Hematopoietic multipotent progenitor cell treated with erythropoietin and hydrocortisone succinate and interleukin-3 and kit ligand, for 4 days (in vitro differentiated cells): ENCODE measurements around the gene PI4K2A.

Source experiments
- DNase-seq: peaks from one replicate; pipeline ENCODE4 v3.0.0-alpha.2; 2015

PI4K2A gene

DNA sequence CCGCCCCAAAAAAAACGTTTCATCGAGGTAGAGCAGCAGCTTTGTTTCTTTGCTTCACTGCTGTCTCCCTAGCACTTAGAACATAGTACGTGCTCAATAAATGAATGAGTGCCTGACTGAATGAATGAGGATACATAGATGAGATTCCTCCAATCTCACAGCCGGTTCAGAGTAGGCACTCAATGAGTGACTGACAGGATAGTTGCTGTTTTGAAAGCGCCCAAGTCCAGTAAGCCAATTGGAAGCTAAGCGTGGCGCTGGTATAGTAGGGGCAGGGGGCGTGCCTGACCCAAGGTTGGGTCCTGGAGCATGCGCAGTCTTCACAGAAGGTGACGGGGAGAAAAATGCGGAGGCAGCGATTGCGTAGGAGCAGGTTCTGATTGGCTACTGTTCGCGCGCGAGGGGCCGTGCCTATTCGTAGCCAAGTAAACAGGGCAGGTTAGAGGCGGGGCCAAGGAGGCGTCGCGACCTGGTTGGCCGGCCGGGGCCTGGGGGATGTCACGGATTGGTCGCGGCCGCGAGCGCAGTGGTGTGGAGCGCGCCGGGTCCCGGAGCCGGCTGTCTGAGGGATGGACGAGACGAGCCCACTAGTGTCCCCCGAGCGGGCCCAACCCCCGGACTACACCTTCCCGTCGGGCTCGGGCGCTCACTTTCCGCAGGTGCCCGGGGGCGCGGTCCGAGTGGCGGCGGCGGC lies at the start of gene PI4K2A:
TSS of gene PI4K2A (plus strand) at position 498 of the 694 bp plus-strand sequence. CDS start at position 570, 72 bp downstream.
- peak; percentile 100 for DNase-seq

DNA sequence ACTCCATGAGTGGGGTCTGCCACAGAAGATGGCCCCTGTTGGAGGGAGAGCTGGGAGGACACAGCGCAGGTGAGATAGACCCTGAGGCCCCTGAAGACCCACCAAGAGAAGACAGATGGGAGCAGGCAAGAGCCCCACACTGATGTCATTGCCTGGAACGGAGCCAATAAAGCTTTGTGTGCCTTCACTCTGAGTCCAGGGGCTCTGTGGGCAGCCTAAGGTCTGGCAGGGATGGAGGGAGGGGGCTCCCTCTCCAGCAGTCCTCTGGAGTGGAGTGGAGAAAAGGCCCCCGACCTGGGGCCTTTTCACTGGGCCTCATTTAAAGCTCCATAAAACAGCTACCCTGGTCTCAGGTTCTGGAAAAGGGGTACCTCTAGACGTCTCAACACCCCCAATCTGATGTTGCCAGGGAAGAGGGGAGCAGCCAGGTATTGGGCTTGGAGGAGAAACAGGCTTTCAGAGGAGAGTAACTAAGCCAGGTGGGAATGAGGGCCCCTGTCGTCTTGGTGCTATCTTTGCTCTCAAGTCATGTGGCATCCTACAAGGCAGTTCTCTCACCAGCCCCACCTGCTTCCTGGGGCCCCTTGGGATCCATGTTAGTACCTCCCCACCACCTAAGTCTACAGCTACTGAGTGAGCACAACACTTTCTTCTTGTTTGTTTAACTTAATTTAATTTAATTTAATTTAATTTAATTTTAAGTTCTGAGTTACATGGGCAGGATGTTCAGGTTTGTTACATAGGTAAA lies 49.5 kb upstream of the PI4K2A start:
- peak; percentile 21 for DNase-seq

DNA sequence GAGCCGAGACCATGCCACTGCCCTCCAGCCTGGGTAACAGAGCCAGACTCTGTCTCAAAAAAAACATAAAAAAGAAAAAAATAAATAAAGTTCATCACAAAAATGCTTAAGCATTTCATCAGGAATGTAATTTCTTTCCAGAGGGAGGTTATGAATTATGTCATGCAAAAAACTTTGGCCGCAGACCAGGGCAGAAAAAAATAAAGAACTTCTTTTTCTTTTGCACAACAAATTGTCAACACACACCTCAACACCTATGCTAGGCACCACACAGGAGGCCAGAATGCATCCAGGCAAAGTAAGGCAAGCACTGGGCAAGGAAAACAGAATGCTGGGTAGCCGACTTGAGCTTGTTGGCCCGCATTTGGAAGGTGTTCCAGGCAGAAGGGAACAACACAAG lies 47.0 kb upstream of the PI4K2A start:
- DNase-seq, result no peak

GRCh38 chr10:97596101-97597082 lies 44.1 kb upstream of the PI4K2A start:
- DNase-seq, result peak; percentile 67

GRCh38 chr10:97597778-97598177 lies 42.7 kb upstream of the PI4K2A start:
- peak; percentile 20 for DNase-seq

- no peak for DNase-seq
These were observed 41.8 kb upstream of the PI4K2A start for GRCh38 chr10:97598407-97599271.

- DNase-seq, result no peak
These were observed 41.2 kb upstream of the PI4K2A start for GRCh38 chr10:97599272-97599619.

DNA sequence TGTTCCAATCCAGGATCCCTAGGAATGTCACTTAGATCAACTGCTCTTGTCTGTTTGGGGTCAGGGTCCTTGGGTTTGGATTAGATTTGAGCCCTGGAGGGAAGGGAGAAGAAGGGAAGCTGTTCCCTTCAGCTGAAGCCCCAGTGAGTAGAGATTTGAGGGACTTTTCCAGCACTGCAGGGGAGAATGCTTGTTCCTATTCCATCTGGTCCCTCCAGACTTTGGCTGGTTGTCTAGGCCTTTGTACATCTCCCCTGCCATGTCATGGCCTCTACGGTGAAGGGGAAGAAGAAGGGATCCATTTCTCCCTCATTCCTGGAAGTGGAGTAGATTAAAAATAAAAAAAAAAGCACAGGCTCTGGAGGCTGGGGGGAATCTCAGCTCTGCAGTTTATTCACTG lies 39.9 kb upstream of the PI4K2A start:
- DNase-seq, result no peak

DNA sequence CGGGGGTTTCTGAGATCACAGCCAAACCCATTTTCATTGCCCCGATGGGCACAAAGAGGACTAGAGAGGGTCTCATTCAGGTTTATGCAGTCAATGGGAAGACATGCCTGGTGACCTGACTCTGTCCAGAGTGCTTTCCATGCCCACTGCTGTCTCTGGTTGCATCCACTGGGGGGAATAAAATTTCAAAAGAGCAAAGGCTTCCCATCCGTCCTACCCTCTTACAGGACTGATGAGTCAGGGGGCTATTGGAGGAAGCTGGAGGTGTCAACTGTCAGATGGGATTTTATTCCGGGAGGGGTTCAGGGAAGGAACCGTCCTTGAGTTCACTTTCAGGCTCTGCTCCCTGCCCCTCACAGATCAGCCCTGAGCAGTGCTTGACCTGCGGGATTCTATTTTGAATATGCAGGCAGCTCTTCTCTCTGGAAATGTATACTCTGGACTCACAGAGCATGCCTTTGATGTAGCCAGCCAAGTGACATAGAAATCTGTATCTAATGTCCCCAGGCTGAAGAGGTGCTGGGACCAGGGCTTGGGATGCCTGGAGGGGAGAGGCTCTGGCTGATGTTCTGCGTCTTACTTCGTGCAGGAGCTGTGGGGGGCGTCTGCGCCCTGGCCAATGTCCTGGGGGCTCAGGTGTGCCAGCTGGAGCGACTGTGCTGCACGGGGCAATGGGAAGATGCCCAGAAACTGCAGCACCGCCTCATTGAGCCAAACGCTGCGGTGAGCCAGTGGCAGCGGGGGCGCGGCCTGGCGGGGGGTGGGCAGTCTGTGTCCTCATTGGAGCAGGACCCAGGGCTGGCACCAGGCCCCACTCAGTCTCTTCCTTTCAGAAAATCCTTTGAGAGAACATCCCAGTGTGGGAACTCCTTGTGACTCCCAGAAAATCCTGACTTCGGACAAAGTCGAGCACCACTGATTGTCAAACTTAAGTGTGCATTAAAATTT lies 38.9 kb upstream of the PI4K2A start:
- DNase-seq, result no peak

DNA sequence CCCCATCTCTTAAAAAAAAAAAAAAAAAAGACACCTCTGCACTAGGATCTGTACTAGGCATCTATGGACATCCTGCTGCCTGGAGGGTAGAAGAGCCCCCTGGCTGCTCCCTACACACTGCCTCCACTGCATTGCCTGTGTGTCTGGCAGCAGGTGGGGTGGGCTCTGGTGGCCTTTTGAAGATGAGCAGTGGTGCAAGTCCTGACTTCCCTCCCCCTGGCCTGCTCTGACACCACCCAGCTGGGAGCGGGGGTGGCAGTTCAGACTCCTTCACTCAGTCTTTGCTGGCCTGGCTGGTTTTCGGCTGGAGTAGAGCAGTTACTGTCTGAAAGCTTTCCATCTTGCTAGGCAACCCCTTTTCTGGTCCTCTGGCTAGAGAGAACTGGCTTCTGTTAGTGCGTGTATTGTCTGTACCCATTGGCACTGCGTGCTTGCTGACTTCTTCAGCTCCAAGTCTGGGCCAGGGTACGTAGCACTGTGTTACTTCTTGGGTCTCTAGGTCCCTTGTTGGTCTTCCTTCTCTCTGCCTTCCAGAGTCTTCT lies 33.3 kb upstream of the PI4K2A start:
- no peak for DNase-seq

DNA sequence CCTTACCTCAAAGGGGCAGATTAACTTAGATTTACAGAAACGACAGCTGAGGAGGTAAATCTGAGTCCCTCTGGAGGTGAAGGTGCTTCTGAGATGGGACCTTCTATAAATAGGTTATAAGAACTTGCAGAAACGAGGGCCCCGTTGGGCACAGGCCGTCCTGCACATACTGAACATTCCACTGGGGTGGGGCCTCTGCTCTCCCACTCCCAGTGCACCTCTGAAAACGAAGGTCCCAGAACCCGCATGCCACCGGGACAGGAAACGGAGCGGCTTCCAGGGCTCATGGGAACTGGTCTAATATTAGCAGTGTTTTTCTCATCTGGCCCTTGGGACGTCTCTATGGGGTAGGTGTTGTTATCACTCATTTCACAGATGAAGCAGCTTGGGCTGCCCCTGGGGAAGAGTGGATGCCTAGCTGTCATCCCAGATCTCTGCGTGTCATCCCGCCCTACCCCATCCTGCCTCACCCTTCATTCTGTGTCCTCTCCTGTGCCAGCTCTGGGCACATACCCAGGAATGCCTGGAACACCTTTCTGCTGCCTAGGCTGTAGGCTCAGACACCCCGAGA lies 31.4 kb upstream of the PI4K2A start:
- no peak for DNase-seq

DNA sequence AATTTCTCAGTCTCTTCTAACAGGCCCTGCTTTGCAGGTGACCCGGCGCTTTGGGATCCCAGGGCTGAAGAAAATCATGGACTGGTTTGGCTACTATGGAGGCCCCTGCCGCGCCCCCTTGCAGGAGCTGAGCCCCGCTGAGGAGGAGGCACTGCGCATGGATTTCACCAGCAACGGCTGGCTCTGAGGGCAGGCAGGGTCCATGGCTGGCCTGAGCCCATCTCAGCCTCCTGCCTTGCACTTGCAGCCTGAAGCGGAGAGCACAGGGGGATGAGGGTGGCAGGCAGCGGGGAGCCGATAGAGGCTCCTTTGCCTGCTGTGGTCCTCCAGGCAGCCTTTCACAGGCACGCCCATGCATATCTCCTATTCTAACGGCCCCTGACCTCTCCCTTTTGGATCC lies 29.0 kb upstream of the PI4K2A start:
- DNase-seq, result no peak

DNA sequence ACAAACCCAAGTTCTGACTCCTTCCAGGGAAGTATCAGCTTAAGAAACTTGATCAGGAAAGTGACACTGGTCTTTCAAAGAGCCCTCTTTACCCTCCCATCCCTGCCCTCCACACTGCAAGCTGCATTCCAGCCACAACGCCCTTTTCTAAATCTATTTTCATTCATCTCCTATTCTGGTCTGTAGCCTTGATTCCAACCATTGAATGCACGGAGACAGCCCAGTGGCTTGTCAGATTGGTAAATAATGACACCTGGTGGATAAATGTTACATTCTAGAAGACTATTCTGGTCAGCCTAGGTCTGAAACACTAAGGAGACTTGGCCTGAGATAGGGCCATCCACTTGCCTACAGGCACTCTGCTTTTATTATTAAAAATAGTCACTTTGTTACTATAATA lies 28.1 kb upstream of the PI4K2A start:
- DNase-seq, result peak; percentile 64

DNA sequence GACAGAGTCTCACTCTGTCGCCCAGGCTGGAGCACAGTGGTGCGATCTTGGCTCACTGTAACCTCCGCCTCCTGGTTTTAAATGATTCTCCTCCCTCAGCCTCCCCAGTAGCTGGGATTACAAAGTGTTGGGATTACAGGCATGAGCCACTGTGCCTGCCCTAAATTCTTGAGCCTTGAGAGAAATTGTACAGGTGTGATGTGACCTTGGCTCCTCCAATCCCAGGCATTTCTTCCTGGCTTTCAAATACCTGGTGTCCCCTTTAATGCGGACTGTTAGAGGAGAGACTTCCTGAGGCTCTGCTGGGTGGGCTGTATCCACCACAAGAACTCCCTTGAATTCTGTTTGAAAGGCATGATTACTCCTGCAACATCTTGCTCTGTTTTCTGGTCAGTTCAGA lies 22.2 kb upstream of the PI4K2A start:
- no peak for DNase-seq

DNA sequence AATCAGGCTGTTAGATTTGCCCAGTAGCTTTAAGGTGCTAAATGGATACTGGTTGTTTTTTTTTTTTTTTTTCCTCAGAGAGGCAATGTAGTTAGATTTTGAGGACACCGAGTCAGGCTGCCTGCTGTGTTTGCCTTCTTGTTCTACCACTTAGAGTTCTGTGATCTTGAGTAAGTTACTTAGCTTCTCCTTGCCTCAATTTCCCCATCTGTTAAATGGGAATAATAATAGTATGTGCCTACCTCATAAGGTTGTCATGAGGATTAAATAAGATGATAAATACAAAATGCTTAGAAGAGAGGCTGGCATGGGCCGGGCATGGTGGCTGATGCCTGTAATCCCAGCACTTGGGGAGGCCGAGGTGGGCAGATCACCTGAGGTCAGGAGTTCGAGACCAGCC lies 21.7 kb upstream of the PI4K2A start:
- no peak for DNase-seq

GRCh38 chr10:97623277-97623676 lies 17.2 kb upstream of the PI4K2A start:
- no peak for DNase-seq

DNA sequence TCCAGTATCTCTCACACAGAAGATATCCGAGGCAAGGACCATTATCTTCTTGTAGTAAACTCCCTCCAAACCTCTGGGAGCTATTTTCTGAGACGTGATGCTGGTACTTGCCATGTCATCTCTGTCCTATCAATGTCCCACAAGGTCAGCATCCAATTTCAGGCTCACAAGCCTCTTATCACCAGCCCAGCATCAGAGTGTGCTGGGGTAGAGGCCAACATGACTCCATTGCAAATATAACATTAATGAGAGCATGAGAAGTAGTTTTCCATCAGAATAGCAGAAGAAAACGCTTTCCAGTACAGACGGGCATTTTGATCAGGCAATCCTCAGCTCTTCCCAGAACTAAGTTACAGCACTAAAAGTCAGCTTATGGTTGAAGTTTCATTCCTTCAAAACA lies 12.7 kb upstream of the PI4K2A start:
- DNase-seq, result peak; percentile 27

- no peak for DNase-seq
These were observed 12.2 kb upstream of the PI4K2A start for GRCh38 chr10:97628228-97628627.

- DNase-seq, result no peak
These were observed 11.2 kb upstream of the PI4K2A start for GRCh38 chr10:97629289-97629688.

GRCh38 chr10:97631098-97631497 lies 9.4 kb upstream of the PI4K2A start:
- DNase-seq, result no peak
